Measurements from ENCODE around the gene RPTOR. TPM values are rescaled to one million over a fixed set of nuclear protein-coding genes. Genes with fewer than 3 reads are reported as not detected.

The RPTOR gene
- total RNA-seq, 4 donors from 2014 or later = 34.1 to 65.8 (median 43.6) TPM

- Histone ChIP-seq H3K27me3 (no peaks in the 10 kb centered on the region), H3K9me3 (no peaks in the 10 kb centered on the region), H3K36me3 (peaks cover 6 to 20% (median 12%) of the 10 kb centered on the region in 4 donors), H3K27ac (replicated peaks in 1 of 4) (no peak overlapping the region), H3K4me1 (peaks cover 0 to 22% (median 11%) of the 10 kb centered on the region in 4 donors), H3K4me3 (no peak overlapping the region)
- intact Hi-C loops (cut with DNase I) = no loop called here
- WGBS = 94% methylated on average over 12 of the region's 13 CpGs
- TF ChIP-seq POLR2A (IDR thresholded peaks at IDR 0.05; ENCODE audit: low read depth) (no peak), CTCF (IDR thresholded peaks at IDR 0.05) (no peak), EP300 (IDR thresholded peaks at IDR 0.05) (no peak), POLR2AphosphoS5 (IDR thresholded peaks at IDR 0.05) (no peak)
- no peak for DNase-seq (ENCODE audit: extremely low spot score)
These were observed 160.3 kb downstream of the RPTOR start for GRCh38 chr17:80704894-80705293.

GRCh38 chr17:80705988-80706387, 161.3 kb downstream of the RPTOR start:
- TF ChIP-seq EP300 (IDR thresholded peaks at IDR 0.05) (no peak), POLR2AphosphoS5 (IDR thresholded peaks at IDR 0.05) (no peak), POLR2A (IDR thresholded peaks at IDR 0.05; ENCODE audit: low read depth) (no peak), CTCF (IDR thresholded peaks at IDR 0.05) (no peak)
- no peak overlapping the region for H3K4me3 ChIP-seq
- H3K36me3 ChIP-seq = peaks cover 6 to 20% (median 12%) of the 10 kb centered on the region in 4 donors
- no peak overlapping the region for H3K27ac ChIP-seq (replicated peaks in 1 of 4)
- H3K9me3 ChIP-seq = no peaks in the 10 kb centered on the region
- no peak for DNase-seq (ENCODE audit: extremely low spot score)
- intact Hi-C loops (cut with DNase I) = no loop called here
- H3K27me3 ChIP-seq = no peaks in the 10 kb centered on the region
- WGBS = 83% methylated on average over 5 of the region's 5 CpGs
- H3K4me1 ChIP-seq = peaks cover 0 to 22% (median 11%) of the 10 kb centered on the region in 4 donors

GRCh38 chr17:80706463-80706867, 161.8 kb downstream of the RPTOR start:
- H3K27me3 ChIP-seq = no peaks in the 10 kb centered on the region
- DNase-seq (ENCODE audit: extremely low spot score) = no peak
- H3K4me3 ChIP-seq = no peak overlapping the region
- 89% methylated on average over 5 of the region's 5 CpGs for WGBS
- no peaks in the 10 kb centered on the region for H3K9me3 ChIP-seq
- intact Hi-C loops (cut with DNase I) = no loop called here
- H3K36me3 ChIP-seq = peaks cover 6 to 20% (median 12%) of the 10 kb centered on the region in 4 donors
- no peak overlapping the region for H3K27ac ChIP-seq (replicated peaks in 1 of 4)
- H3K4me1 ChIP-seq = peaks cover 0 to 22% (median 11%) of the 10 kb centered on the region in 4 donors
- TF ChIP-seq CTCF (IDR thresholded peaks at IDR 0.05) (no peak), EP300 (IDR thresholded peaks at IDR 0.05) (no peak), POLR2AphosphoS5 (IDR thresholded peaks at IDR 0.05) (no peak), POLR2A (IDR thresholded peaks at IDR 0.05; ENCODE audit: low read depth) (no peak)

- 92% methylated on average over 6 of the region's 6 CpGs for WGBS
- Histone ChIP-seq H3K4me3 (no peak overlapping the region), H3K4me1 (peaks cover 0 to 22% (median 11%) of the 10 kb centered on the region in 4 donors), H3K27me3 (no peaks in the 10 kb centered on the region), H3K36me3 (peaks cover 6 to 20% (median 12%) of the 10 kb centered on the region in 4 donors), H3K27ac (replicated peaks in 1 of 4) (no peak overlapping the region), H3K9me3 (no peaks in the 10 kb centered on the region)
- TF ChIP-seq POLR2AphosphoS5 (IDR thresholded peaks at IDR 0.05) = no peak
- DNase-seq (ENCODE audit: extremely low spot score) = no peak
- intact Hi-C loops (cut with DNase I) = no loop called here
These were observed 163.8 kb downstream of the RPTOR start for GRCh38 chr17:80708480-80708879.

- TF ChIP-seq CTCF (IDR thresholded peaks at IDR 0.05) (no peak), POLR2AphosphoS5 (IDR thresholded peaks at IDR 0.05) (no peak), POLR2A (IDR thresholded peaks at IDR 0.05; ENCODE audit: low read depth) (no peak), EP300 (IDR thresholded peaks at IDR 0.05) (no peak)
- H3K27me3 ChIP-seq = no peaks in the 10 kb centered on the region
- intact Hi-C loops (cut with DNase I) = no loop called here
- WGBS = 92% methylated on average over 28 of the region's 28 CpGs
- H3K9me3 ChIP-seq = no peaks in the 10 kb centered on the region
- no peak overlapping the region for H3K4me3 ChIP-seq
- no peak overlapping the region for H3K27ac ChIP-seq (replicated peaks in 1 of 4)
- peaks cover 0 to 19% (median 11%) of the 10 kb centered on the region in 4 donors for H3K4me1 ChIP-seq
- DNase-seq (ENCODE audit: extremely low spot score) = no peak
- peaks cover 6 to 20% (median 12%) of the 10 kb centered on the region in 4 donors for H3K36me3 ChIP-seq
These were observed 164.6 kb downstream of the RPTOR start for GRCh38 chr17:80709090-80709695.

All from esophagus muscularis mucosa (tissue), 4 donors.